NCI-H226 (cell line): ENCODE results near the gene DNAJC5.
"Not testable (repeated sequence)": the region's sequence is repeated elsewhere in the genome, so short reads cannot be mapped to it uniquely, and the experiment has no call there.

Experiments
- DNase-seq: peaks from one replicate; pipeline ENCODE4 v3.0.0-alpha.2; 2015

The DNAJC5 gene, protein sequence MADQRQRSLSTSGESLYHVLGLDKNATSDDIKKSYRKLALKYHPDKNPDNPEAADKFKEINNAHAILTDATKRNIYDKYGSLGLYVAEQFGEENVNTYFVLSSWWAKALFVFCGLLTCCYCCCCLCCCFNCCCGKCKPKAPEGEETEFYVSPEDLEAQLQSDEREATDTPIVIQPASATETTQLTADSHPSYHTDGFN

DNA sequence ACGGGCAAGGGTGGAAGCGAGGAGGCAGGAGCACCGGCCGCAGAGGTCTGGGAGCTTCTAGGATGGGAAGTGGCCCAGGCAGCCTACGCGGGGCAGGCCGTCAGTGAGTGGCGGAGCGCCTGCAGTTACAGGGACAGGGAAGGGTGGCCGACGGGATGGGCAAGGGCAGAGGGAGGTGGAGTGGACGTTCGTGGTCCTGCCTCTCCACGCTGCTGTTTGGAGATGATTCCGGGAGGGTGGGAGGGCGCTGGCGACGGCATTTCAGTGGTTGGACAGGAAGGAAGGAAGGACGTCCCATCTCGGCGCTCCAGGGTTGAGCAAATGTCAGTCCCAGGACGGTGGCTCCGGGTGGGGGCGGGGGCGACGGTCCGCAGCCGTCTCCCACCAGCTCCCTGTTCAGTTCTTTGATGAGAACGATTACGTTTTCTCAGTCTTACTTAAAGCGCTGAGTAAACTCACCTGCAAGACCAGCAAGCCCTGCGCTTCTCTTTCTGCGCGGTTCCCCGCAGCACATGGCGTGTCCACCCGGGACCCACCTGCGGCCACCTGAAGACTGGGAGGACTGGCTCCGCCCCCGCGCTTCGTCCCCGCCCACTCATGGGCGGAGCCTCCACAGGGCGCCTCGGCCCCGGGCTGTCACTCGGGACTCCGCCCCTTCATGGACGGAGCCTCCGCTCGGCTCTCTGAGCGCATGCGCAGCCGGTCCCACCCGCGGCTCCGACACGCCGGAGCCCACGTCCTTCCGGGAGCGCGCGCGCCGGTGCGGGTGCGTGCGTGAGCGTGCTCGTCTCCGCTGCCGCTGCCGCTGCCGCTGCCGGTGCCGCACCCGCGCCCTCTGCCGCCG, at the start of gene DNAJC5:
Gene DNAJC5, plus strand, starts transcription at position 769 of the 844 bp plus-strand sequence. CDS start 33,220 bp downstream, outside the sequence.
- DNase-seq, result peak; percentile 87

DNA sequence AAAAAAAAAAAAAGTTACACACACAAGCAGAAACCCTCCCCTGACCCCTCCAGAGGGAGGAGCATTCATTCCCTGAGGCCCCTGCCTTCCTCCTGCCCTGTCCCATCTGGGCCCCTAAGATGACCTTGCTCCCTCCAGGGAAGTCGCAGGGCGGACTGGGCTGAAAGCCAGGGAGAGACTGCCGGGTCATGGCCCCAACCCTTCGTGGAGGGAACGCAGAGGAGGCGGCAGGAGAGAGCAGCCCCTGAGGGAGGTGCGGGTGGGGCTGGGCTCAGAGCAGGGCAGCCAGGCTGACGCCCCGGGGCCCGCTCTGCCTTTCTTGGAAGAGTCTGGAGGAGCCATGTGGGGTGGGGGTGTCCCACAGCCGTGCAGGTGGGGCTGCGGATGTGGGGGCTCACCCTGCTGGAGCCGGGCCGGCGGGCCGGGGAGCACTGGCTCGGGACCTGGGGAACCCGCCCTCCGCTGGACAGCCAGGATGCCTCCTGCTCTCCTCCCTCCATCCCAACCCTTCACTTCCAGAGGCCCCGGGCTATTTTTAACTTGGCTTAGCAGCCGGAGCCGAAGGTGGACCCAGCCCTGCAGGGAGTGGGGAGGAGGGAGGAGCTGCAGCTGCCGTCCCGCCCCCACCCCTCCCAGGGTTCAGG, 48.7 kb upstream of the DNAJC5 start:
- peak; percentile 77 for DNase-seq

GRCh38 chr20:63846888-63847236, 48.1 kb upstream of the DNAJC5 start:
- DNase-seq, result no peak

GRCh38 chr20:63847237-63848002, 47.5 kb upstream of the DNAJC5 start:
- no peak for DNase-seq

DNA sequence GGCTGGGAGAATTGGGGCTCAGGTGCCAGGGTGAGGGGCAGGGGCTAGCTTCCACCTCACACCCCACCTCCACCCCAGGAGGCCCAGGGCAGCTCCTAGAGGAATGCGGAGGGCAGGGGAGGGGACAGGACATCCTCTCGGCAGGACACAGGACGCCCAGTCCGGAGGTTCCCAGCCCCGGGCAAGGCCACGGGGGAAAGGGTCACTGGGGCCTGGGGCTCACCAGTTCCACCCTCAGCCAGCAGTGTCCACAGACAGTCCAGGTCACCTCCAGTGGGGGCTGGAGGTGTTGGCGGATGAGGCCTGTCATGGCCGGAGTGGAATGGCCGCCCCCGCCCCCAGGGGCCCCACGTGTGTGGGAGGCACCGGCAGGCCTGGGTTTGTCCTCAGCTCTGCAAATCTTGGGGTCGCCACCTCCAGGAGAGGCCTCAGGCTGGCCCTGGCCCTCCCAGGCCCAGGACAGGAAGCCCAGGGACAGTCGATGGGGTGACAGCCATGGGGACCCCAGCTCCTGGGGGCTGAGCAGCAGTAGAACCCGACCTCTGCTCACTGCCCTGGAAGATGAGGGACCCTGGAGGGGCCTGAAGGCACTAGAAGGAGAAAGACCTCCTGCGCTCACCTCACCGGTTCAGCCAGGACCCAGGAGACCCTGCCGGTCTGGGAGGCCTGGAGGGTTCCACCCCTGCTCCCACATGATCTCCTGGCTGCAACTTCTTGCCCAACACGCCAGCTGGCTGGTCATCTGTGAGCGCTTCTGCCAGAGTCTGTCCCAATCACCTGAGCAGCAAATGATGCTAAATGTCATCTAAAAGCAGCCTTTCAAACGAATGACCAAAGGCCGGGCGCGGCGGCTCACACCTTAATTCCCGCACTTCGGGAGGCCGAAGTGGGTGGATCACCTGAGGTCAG, 46.7 kb upstream of the DNAJC5 start:
- DNase-seq, result no peak

DNA sequence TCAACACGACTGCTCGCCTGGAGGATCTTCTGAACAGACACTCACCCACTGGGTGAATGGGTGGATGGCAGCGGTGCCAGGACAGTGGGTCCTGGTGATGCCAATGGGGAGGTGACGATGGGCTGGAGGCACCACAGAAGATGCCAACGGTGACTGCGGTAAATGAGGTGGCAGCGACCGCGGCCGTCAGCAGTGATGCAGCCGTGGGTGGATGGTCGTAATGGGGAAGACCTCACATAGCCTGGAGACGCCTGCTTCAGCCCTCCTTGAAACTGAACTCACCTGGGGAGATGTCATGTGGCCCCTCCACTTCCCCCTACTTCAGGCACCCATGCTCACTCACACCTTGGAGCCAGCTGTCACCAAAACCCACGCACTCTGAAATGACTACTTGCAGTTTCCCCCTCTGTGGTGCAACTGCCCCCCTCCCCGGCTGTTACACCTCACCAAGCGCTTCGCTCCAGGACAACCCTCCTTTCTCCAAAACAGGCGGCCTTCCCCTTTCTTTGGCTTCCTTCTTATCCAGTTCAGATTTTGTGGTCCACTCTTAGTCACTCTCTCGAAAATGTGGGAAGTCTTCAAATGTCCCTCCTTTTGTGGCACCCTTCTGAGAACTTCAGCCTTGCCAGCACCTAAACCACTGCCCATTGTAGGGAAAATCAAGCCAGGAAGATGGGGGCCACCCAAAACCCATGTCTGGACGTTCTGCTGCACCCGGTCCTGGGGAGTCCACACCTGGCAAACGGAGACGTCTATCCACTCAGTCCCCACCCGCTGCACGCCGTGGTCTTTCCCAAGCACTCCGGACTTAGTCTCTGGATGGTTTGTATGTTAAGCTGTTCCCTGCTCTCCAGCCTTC, 44.0 kb upstream of the DNAJC5 start:
- DNase-seq, result no peak

GRCh38 chr20:63851548-63851943, 43.4 kb upstream of the DNAJC5 start:
- not testable (repeated sequence) for DNase-seq

DNA sequence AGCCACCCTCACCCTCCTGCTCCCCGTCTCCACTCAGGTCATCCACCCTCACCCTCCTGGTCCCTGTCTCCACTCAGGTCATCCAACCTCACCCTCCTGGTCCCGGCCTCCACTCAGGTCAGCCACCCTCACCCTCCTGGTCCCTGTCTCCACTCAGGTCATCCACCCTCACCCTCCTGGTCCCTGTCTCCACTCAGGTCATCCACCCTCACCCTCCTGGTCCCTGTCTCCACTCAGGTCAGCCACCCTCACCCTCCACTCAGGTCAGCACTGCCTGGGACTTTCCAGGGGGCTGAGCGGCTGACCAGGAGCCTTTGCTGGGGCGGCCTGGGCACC, 41.2 kb upstream of the DNAJC5 start:
- not testable (repeated sequence) for DNase-seq

DNA sequence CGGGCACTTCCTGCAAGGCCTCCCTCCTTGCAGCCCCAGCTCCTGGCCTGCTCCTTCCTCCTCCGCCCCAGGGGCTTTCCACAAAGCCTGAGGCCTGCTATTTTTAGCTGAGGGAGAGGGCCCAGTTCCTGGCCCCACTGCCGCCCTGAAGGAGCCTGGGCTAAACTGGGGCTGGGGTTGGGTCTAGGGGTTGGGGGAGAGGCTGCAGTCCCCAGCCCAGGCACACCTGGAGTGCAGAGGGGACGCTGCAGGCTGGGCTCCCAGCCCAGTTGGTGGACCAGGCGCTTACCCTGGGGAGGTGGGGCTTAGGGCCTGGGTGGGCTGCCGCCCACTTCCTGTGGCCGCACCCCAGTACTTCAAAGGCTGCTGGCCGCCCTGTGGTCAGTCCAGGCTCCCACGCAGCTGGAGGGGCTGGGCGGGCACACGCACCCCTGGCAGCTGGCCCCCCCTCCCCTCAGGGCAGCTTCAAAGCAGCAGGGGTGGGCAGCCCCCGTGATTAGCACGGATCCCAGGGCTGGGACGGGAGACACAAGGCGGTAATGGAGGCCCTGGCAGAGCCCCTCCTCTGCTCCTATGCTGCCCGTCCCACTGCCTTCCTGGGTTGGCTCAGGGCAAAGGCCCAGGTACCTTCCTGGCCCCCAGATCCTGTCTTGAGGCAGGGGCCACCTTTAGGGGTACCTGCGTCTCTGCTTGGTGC, 40.7 kb upstream of the DNAJC5 start:
- DNase-seq, result peak; percentile 51

GRCh38 chr20:63854766-63855362, 40.1 kb upstream of the DNAJC5 start:
- no peak for DNase-seq

DNA sequence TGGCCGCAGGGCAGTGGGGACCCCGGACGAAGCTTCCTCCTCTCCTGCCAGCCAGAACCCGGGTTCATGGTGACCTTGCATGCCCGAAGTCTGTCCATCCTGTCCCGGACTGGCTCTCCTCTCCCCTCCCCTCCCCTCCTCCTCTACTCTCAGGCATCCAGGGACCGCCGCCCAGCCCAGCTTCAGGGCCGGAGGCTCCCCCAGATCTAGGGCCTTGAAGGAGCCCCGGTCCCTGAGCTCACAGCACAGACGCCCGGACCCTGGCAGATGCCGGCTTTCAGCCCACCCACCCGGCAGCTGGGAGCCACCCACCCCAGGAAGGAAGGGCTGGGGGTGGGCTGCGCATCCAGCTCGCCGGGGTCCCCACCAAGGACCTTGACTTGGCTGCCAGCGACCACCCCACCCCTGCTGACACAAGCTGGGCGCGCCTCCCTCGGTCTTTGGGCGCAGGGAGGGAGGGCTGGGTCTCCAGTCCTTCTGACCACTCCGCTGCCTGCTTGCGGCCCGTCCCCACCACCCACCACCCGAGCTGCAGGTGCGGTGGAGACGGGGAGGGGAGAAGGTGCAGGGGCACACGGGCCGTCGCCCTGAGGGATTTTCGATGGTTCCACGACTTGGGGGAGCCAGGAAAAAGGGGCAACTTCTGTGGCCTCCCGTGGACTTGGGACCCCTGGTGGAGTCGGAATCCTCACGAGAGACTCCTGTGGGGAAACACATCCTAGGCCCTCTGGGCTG, 39.4 kb upstream of the DNAJC5 start:
- no peak for DNase-seq

- no peak for DNase-seq
These were observed 38.8 kb upstream of the DNAJC5 start for GRCh38 chr20:63856098-63856511.

DNA sequence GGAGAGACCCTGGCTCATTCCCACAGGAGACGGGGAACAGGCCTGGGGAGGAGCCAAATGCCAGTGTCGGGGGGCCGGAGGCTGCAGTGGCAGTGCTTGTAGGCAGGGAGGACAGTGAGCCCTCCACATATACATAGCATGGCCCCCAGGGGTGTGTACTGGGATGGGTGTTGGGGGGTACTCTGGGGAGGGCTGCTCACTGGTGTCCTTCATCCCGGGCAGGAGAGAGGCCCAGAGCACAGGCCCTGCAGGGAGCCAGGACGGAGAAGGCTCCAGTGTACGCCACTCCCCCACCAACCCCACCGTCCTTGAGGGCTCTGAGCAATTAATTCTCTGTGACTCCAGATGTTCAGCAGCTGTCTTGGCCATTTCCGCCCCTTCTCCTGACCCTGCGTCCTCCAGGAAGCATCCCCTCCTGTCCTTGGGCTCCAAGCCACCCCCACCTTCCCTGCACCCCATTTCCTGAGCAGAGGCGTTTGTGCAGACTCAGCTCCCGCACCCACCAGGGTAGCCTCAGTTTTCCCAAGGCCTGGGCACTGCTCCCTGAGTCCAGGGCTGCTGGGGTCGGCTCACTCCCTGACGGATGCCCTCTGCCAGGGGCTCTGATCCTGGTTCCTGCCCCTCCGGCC, 37.0 kb upstream of the DNAJC5 start:
- no peak for DNase-seq

DNA sequence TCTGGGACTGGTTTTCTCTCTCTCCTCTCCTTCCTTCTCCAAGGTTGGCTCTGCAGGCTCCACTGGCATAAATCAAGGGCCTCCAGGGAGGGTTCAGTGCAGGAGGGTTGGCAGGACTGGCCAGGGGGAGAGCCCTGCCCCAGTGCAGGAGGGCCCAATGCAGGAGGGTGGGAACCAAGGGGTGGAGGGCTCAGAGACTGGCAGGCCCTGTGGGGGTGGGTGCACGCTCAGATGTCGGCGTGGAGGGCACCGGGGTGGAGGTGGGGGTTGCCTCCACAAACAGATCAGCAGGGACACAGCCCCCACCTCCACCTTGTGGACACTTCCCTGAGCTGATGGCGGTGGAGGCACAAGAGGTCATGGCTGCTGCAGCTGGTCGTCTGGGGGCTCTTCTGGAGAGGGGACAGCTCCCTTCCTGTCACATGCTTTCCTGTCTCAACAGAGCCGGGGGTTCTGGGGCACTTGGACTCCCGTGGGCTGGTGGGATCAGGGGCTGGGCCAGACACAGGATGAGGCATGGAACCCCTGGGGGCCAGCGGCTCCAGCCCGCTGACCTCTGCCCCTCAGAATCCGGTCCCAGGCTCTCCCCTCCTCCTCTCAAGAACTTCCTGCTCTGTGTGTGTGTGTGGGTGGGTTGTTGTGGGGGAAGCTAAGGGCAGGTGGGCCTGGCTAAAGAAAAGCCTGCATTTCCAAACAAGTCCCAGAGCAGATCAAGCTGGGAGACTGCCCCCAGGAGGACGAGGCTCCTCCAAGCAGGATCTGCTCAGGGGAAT, 36.3 kb upstream of the DNAJC5 start:
- no peak for DNase-seq

GRCh38 chr20:63859166-63859699, 35.7 kb upstream of the DNAJC5 start:
- DNase-seq, result no peak

- no peak for DNase-seq
These were observed 34.4 kb upstream of the DNAJC5 start for GRCh38 chr20:63860325-63861051.

- DNase-seq, result no peak
These were observed 33.5 kb upstream of the DNAJC5 start, which contains the start of gene ABHD16B for GRCh38 chr20:63861365-63861934. Gene ABHD16B, plus strand, starts transcription at chr20:63861498. Its CDS starts 43 bp downstream, at chr20:63861541.
